H9 (cell line): ENCODE results near the gene TYMP. TPM values are rescaled to one million over a fixed set of nuclear protein-coding genes. Genes with fewer than 3 reads are reported as not detected.

ENCODE experiments used
- DNase-seq: peaks from one replicate; pipeline ENCODE4 v3.0.0-alpha.2; 2017
- H2AFZ ChIP-seq: one replicate; pipeline ENCODE4 v1.6.1; 2013; ENCODE audit warnings: mild to moderate bottlenecking, low read length, control low read depth, moderate library complexity
- H2AK5ac ChIP-seq: 2 replicates; pipeline ENCODE4 v1.6.1; 2013; ENCODE audit warnings: low read length, control low read depth, mixed read lengths; ENCODE audit not compliant: insufficient read length
- H2BK120ac ChIP-seq: one replicate; pipeline ENCODE4 v1.6.1; 2013; ENCODE audit warnings: low read depth, mild to moderate bottlenecking, low read length, control low read depth, inconsistent platforms; ENCODE audit not compliant: poor library complexity, severe bottlenecking
- H2BK12ac ChIP-seq: 2 replicates; pipeline ENCODE4 v1.6.1; 2013; ENCODE audit warnings: low read length, control low read depth, mixed read lengths, low read depth; ENCODE audit not compliant: insufficient read length
- H2BK15ac ChIP-seq: 2 replicates; pipeline ENCODE4 v1.6.1; 2013; ENCODE audit warnings: low read depth, low read length, control low read depth
- H2BK20ac ChIP-seq: one replicate; pipeline ENCODE4 v1.6.1; 2013; ENCODE audit warnings: low read depth, mild to moderate bottlenecking, low read length, control low read depth, inconsistent platforms; ENCODE audit not compliant: poor library complexity, severe bottlenecking
- H2BK5ac ChIP-seq: 2 replicates; pipeline ENCODE4 v1.6.1; 2013; ENCODE audit warnings: low read length, control low read depth, mixed read lengths; ENCODE audit not compliant: insufficient read length
- H3K14ac ChIP-seq: 2 replicates; pipeline ENCODE4 v1.6.1; 2013; ENCODE audit warnings: low read length, control low read depth; ENCODE audit not compliant: insufficient read depth
- H3K18ac ChIP-seq: 2 replicates; pipeline ENCODE4 v1.6.1; 2013; ENCODE audit warnings: low read depth, mild to moderate bottlenecking, mixed read lengths, low read length, control low read depth; ENCODE audit not compliant: insufficient read length
- H3K23ac ChIP-seq: 2 replicates; pipeline ENCODE4 v1.6.1; 2013; ENCODE audit warnings: low read length, control low read depth, mixed read lengths, low read depth; ENCODE audit not compliant: insufficient read length
- H3K23me2 ChIP-seq: 2 replicates; pipeline ENCODE4 v1.6.1; 2013; ENCODE audit warnings: low read depth, mild to moderate bottlenecking, mixed read lengths, low read length, control low read depth; ENCODE audit not compliant: insufficient read length, poor library complexity, severe bottlenecking
- H3K27ac ChIP-seq: 2 replicates; pipeline ENCODE4 v1.5.1; 2013; ENCODE audit warnings: low read length, control low read depth, mixed read lengths, low read depth; ENCODE audit not compliant: insufficient read length
- H3K27me3 ChIP-seq: 2 replicates; pipeline ENCODE4 v1.6.1; 2013; ENCODE audit warnings: low read length, control low read depth, inconsistent platforms; ENCODE audit not compliant: insufficient read depth
- H3K4ac ChIP-seq: 2 replicates; pipeline ENCODE4 v1.6.1; 2013; ENCODE audit warnings: low read depth, mild to moderate bottlenecking, control low read depth, inconsistent platforms, low read length, moderate library complexity
- H3K4me1 ChIP-seq: 2 replicates; pipeline ENCODE4 v1.6.1; 2013; ENCODE audit warnings: low read length, control low read depth, inconsistent platforms; ENCODE audit not compliant: insufficient read depth
- H3K4me2 ChIP-seq: 2 replicates; pipeline ENCODE4 v1.6.1; 2013; ENCODE audit warnings: low read length, control low read depth, mixed read lengths; ENCODE audit not compliant: insufficient read length, insufficient read depth
- H3K56ac ChIP-seq: 2 replicates; pipeline ENCODE4 v1.6.1; 2013; ENCODE audit warnings: low read depth, mild to moderate bottlenecking, mixed read lengths, low read length, control low read depth; ENCODE audit not compliant: insufficient read length
- H3K79me1 ChIP-seq: 2 replicates; pipeline ENCODE4 v1.6.1; 2013; ENCODE audit warnings: low read depth, mild to moderate bottlenecking, moderate library complexity, low read length, control low read depth, inconsistent platforms; ENCODE audit not compliant: insufficient read depth, poor library complexity, severe bottlenecking
- H3K79me2 ChIP-seq: 2 replicates; pipeline ENCODE4 v1.6.1; 2013; ENCODE audit warnings: low read length, control low read depth, inconsistent platforms; ENCODE audit not compliant: insufficient read depth
- H3K9ac ChIP-seq: 2 replicates; pipeline ENCODE4 v1.6.1; 2013; ENCODE audit warnings: low read length, control low read depth, mixed read lengths; ENCODE audit not compliant: insufficient read length; ENCODE audit errors: extremely low read depth
- H3K9me3 ChIP-seq: one replicate; pipeline ENCODE4 v1.6.1; 2013; ENCODE audit warnings: low read depth, low read length, inconsistent platforms; ENCODE audit not compliant: control insufficient read depth
- H3T11ph ChIP-seq: one replicate; pipeline ENCODE4 v1.6.1; 2013; ENCODE audit warnings: mild to moderate bottlenecking, low read length, control low read depth, inconsistent platforms
- H4K20me1 ChIP-seq: one replicate; pipeline ENCODE4 v1.6.1; 2013; ENCODE audit not compliant: control insufficient read depth, insufficient read length, insufficient read depth
- H4K5ac ChIP-seq: 2 replicates; pipeline ENCODE4 v1.6.1; 2013; ENCODE audit warnings: low read depth, mild to moderate bottlenecking, mixed read lengths, low read length, control low read depth; ENCODE audit not compliant: insufficient read length
- H4K8ac ChIP-seq: replicated peaks from 2 replicates; pipeline ENCODE4 v1.6.1; 2013; ENCODE audit warnings: low read length, control low read depth, mixed read lengths, low read depth; ENCODE audit not compliant: insufficient read length
- H4K91ac ChIP-seq: 2 replicates; pipeline ENCODE4 v1.6.1; 2013; ENCODE audit warnings: low read depth, mild to moderate bottlenecking, moderate library complexity, mixed read lengths, low read length, control low read depth; ENCODE audit not compliant: insufficient read length
- H3K27ac Mint-ChIP-seq, 3 experiments: 2 replicates in 2 of 3; 3 replicates in 1 of 3; pipeline ENCODE4 v1.8.0; 2020 to 2021; ENCODE audit warnings: mixed read lengths in 3 of 3, mild to moderate bottlenecking in 1 of 3, moderate library complexity in 1 of 3
- H3K27me3 Mint-ChIP-seq: 2 replicates; pipeline ENCODE4 v1.8.0; 2021; ENCODE audit warnings: low read depth, mild to moderate bottlenecking, moderate library complexity, mixed read lengths
- H3K36me3 Mint-ChIP-seq, 3 experiments: 2 replicates in 2 of 3; 3 replicates in 1 of 3; pipeline ENCODE4 v1.8.0; 2020 to 2021; ENCODE audit warnings: low read depth in 3 of 3, mixed read lengths in 3 of 3; ENCODE audit not compliant: insufficient read depth in 1 of 3
- H3K4me1 Mint-ChIP-seq, 2 experiments: 2 replicates each; pipeline ENCODE4 v1.8.0; 2020; ENCODE audit warnings: mixed read lengths in 2 of 2
- H3K4me3 Mint-ChIP-seq, 2 experiments: 2 replicates in 1 of 2; 3 replicates in 1 of 2; pipeline ENCODE4 v1.8.0; 2020 to 2021; ENCODE audit warnings: mild to moderate bottlenecking in 2 of 2, mixed read lengths in 2 of 2, moderate library complexity in 1 of 2
- H3K9me3 Mint-ChIP-seq, 2 experiments: 2 replicates in 1 of 2; 3 replicates in 1 of 2; pipeline ENCODE4 v1.8.0; 2020; ENCODE audit warnings: mild to moderate bottlenecking in 2 of 2, mixed read lengths in 2 of 2, moderate library complexity in 1 of 2
- WGBS: extraction: QIAGEN DNeasy Blood & Tissue Kit; methylation state at CpG from one replicate; pipeline ENCODE4 v1.1.7; 2013; ENCODE audit warnings: missing lambda C conversion rate, low lambda C conversion rate, mixed read lengths; ENCODE audit not compliant: insufficient read length; ENCODE audit errors: extremely low coverage; 5-methylcytosine and 5-hydroxymethylcytosine counted together
- total RNA-seq: library from RNA; stranded (reverse); gene quantifications from 2 replicates; pipeline ENCODE4 v1.2.1, GENCODE V29; 2021
- TF ChIP-seq, protein P1 (sequence below): fragments of 200-600 bp; sonication (generic); conservative IDR thresholded peaks from 3 replicates; pipeline ENCODE4 v1.8.0; 2021; ENCODE audit warnings: antibody characterized with exemption, mild to moderate bottlenecking

TYMP gene
- total RNA-seq, 1 experiment from 2014 or later: 1.0 TPM

DNA sequence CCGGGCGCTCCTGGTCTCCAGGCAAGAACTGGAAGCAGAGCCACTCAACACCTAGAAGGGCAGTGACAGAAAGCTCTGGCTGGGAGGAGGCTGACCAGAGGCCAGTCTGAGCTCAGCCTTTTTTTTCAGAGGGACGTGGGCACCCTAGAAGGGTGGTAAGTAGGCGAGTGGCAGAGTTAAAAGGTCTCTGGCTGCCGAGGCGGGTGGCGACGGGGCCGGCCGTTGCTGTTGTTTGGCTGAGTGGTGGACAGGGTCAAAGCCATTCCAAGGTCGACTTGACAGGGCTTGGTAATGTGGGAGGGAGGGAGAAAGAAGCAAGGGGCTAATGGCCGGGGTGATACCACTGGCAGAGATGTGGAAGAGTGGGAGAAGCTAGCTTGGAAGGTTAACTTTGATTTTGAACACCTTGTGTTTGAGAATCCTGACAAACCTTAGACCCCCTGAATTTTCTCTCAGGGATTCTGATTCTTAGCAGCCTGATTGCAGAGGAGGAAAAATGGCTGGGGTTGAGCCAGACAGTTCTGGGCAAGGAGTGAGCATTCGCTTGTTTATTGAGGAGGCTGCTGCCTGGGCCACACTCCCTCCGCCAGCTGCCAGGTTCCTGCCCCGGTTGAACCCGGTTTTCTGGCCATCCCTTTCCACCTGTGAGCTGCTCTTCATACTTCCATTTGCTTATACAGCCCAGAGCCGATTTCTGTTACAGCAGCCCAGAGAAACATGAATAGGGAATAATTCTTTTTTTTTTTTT is 33.8 kb upstream of the TYMP start:
- H3K27ac ChIP-seq: no peak overlapping the region
- no peak overlapping the region for H3K23ac ChIP-seq
- H4K91ac ChIP-seq: no peak overlapping the region
- H3K18ac ChIP-seq: no peak overlapping the region
- no peaks in the 10 kb centered on the region for H3K79me1 ChIP-seq
- H3K4ac ChIP-seq: no peak overlapping the region
- no peak overlapping the region for H4K8ac ChIP-seq
- no peaks in the 10 kb centered on the region for H3K9me3 Mint-ChIP-seq
- H2BK120ac ChIP-seq: no peak overlapping the region
- H3K56ac ChIP-seq: no peak overlapping the region
- no peak overlapping the region for H2BK15ac ChIP-seq
- H2BK20ac ChIP-seq: no peak overlapping the region
- no peak overlapping the region for H2BK12ac ChIP-seq
- peak overlapping the region; percentile 91 for H3K4me2 ChIP-seq
- peaks cover 0 to 10% (median 7%) of the 10 kb centered on the region in 3 experiments; a peak in 5 of 7 replicates for H3K36me3 Mint-ChIP-seq
- peak overlapping the region; percentile 81 to 91 for H3K4me3 Mint-ChIP-seq
- no peaks in the 10 kb centered on the region for H4K20me1 ChIP-seq
- no peak overlapping the region for H3T11ph ChIP-seq
- H3K27me3 ChIP-seq: no peaks in the 10 kb centered on the region
- no peak overlapping the region for H4K5ac ChIP-seq
- no peaks in the 10 kb centered on the region for H3K23me2 ChIP-seq
- H3K4me1 Mint-ChIP-seq: peaks cover 9 to 10% of the 10 kb centered on the region in 2 experiments
- H3K79me2 ChIP-seq: no peaks in the 10 kb centered on the region
- H3K9ac ChIP-seq: no peak overlapping the region
- no peak for DNase-seq
- peaks cover 38% of the 10 kb centered on the region for H3K27me3 Mint-ChIP-seq
- H3K4me1 ChIP-seq: no peaks in the 10 kb centered on the region
- no peak overlapping the region for H2BK5ac ChIP-seq
- H3K9me3 ChIP-seq: no peaks in the 10 kb centered on the region
- no peak overlapping the region for H2AK5ac ChIP-seq
- no peak overlapping the region for H3K27ac Mint-ChIP-seq
- TF ChIP-seq, protein P1, sequence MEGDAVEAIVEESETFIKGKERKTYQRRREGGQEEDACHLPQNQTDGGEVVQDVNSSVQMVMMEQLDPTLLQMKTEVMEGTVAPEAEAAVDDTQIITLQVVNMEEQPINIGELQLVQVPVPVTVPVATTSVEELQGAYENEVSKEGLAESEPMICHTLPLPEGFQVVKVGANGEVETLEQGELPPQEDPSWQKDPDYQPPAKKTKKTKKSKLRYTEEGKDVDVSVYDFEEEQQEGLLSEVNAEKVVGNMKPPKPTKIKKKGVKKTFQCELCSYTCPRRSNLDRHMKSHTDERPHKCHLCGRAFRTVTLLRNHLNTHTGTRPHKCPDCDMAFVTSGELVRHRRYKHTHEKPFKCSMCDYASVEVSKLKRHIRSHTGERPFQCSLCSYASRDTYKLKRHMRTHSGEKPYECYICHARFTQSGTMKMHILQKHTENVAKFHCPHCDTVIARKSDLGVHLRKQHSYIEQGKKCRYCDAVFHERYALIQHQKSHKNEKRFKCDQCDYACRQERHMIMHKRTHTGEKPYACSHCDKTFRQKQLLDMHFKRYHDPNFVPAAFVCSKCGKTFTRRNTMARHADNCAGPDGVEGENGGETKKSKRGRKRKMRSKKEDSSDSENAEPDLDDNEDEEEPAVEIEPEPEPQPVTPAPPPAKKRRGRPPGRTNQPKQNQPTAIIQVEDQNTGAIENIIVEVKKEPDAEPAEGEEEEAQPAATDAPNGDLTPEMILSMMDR: no peak
- no peak overlapping the region for H3K14ac ChIP-seq
- H2AFZ ChIP-seq: no peak overlapping the region
- WGBS: no CpG with 5 or more reads among the region's 17 CpGs
